ENCODE data around the gene FLVCR2. TPM values are rescaled to one million over a fixed set of nuclear protein-coding genes. Genes with fewer than 3 reads are reported as not detected.

Gene FLVCR2
- total RNA-seq, 1 donor from 2014 or later, result 3.1 TPM

- H3K9ac ChIP-seq (ENCODE audit: low read length), result no peak overlapping the region
- peaks cover 10% of the 10 kb centered on the region for H3K9me3 Mint-ChIP-seq (ENCODE audit: unreplicated experiment)
- H3K36me3 ChIP-seq (ENCODE audit: insufficient read depth, low read length), result no peaks in the 10 kb centered on the region
- H3K36me3 Mint-ChIP-seq (ENCODE audit: low read depth, unreplicated experiment), result peaks cover 4% of the 10 kb centered on the region
- peaks cover 9% of the 10 kb centered on the region for H3K27me3 Mint-ChIP-seq (ENCODE audit: low read depth, unreplicated experiment)
- peaks cover 3% of the 10 kb centered on the region for H3K4me1 Mint-ChIP-seq (ENCODE audit: low read depth, unreplicated experiment)
- no peak overlapping the region for H3K4me3 Mint-ChIP-seq (ENCODE audit: unreplicated experiment)
- H3K4me2 ChIP-seq (ENCODE audit: low read length), result no peak overlapping the region
- FAIRE-seq (no peak), DNase-seq (ENCODE audit: low read depth) (no peak)
- no peak overlapping the region for H2AFZ ChIP-seq (ENCODE audit: low read depth, low read length)
- H4K20me1 ChIP-seq (ENCODE audit: insufficient read depth, low read length), result no peaks in the 10 kb centered on the region
- no peaks in the 10 kb centered on the region for H3K9me3 ChIP-seq (ENCODE audit: insufficient read depth, low read depth, low read length)
- no peaks in the 10 kb centered on the region for H3K79me2 ChIP-seq (ENCODE audit: insufficient read depth, low read length)
- H3K27me3 ChIP-seq (ENCODE audit: insufficient read depth, low read length), result peaks cover 3% of the 10 kb centered on the region
- H3K4me1 ChIP-seq (ENCODE audit: insufficient read depth, low read length), result no peaks in the 10 kb centered on the region
- H3K4me3 ChIP-seq (ENCODE audit: insufficient read depth, low read depth, low read length), result no peak overlapping the region
- TF ChIP-seq EZH2 (IDR thresholded peaks at IDR 0.05; ENCODE audit: insufficient read depth, low read length) (no peak), CTCF (IDR thresholded peaks at IDR 0.05; ENCODE audit: insufficient read depth, low read depth, low read length) (no peak)
- H3K27ac ChIP-seq (ENCODE audit: low read depth, low read length), result no peak overlapping the region
- H3K27ac Mint-ChIP-seq (ENCODE audit: unreplicated experiment), result no peak overlapping the region
These were observed 24.1 kb downstream of the FLVCR2 start for GRCh38 chr14:75602503-75602902.

- Histone ChIP-seq H4K20me1 (ENCODE audit: insufficient read depth, low read length) (no peaks in the 10 kb centered on the region), H3K27ac (ENCODE audit: low read depth, low read length) (no peak overlapping the region), H3K27me3 (ENCODE audit: insufficient read depth, low read length) (peaks cover 3% of the 10 kb centered on the region), H3K9me3 (ENCODE audit: insufficient read depth, low read depth, low read length) (peaks cover 13% of the 10 kb centered on the region), H3K9ac (ENCODE audit: low read length) (no peak overlapping the region), H3K36me3 (ENCODE audit: insufficient read depth, low read length) (no peaks in the 10 kb centered on the region), H2AFZ (ENCODE audit: low read depth, low read length) (no peak overlapping the region), H3K4me3 (ENCODE audit: insufficient read depth, low read depth, low read length) (no peak overlapping the region), H3K4me2 (ENCODE audit: low read length) (peak overlapping the region; percentile 27), H3K4me1 (ENCODE audit: insufficient read depth, low read length) (no peaks in the 10 kb centered on the region), H3K79me2 (ENCODE audit: insufficient read depth, low read length) (no peaks in the 10 kb centered on the region)
- Mint-ChIP-seq H3K4me1 (ENCODE audit: low read depth, unreplicated experiment) (peaks cover 12% of the 10 kb centered on the region), H3K27ac (ENCODE audit: unreplicated experiment) (no peak overlapping the region), H3K9me3 (ENCODE audit: unreplicated experiment) (peaks cover 26% of the 10 kb centered on the region), H3K4me3 (ENCODE audit: unreplicated experiment) (no peak overlapping the region), H3K36me3 (ENCODE audit: low read depth, unreplicated experiment) (peaks cover 12% of the 10 kb centered on the region), H3K27me3 (ENCODE audit: low read depth, unreplicated experiment) (peaks cover 9% of the 10 kb centered on the region)
- FAIRE-seq (no peak), DNase-seq (ENCODE audit: low read depth) (peak; percentile 4)
- TF ChIP-seq CTCF (IDR thresholded peaks at IDR 0.05; ENCODE audit: insufficient read depth, low read depth, low read length) (no peak), EZH2 (IDR thresholded peaks at IDR 0.05; ENCODE audit: insufficient read depth, low read length) (no peak)
These were observed 26.8 kb downstream of the FLVCR2 start for GRCh38 chr14:75604979-75605851.

- Histone ChIP-seq H3K79me2 (ENCODE audit: insufficient read depth, low read length) (no peaks in the 10 kb centered on the region), H3K27me3 (ENCODE audit: insufficient read depth, low read length) (peaks cover 3% of the 10 kb centered on the region), H3K4me3 (ENCODE audit: insufficient read depth, low read depth, low read length) (no peak overlapping the region), H3K9ac (ENCODE audit: low read length) (no peak overlapping the region), H3K4me1 (ENCODE audit: insufficient read depth, low read length) (peaks cover 5% of the 10 kb centered on the region), H3K4me2 (ENCODE audit: low read length) (peak overlapping the region; percentile 27), H3K9me3 (ENCODE audit: insufficient read depth, low read depth, low read length) (peaks cover 13% of the 10 kb centered on the region), H3K27ac (ENCODE audit: low read depth, low read length) (no peak overlapping the region), H4K20me1 (ENCODE audit: insufficient read depth, low read length) (no peaks in the 10 kb centered on the region), H3K36me3 (ENCODE audit: insufficient read depth, low read length) (no peaks in the 10 kb centered on the region), H2AFZ (ENCODE audit: low read depth, low read length) (no peak overlapping the region)
- Mint-ChIP-seq H3K36me3 (ENCODE audit: low read depth, unreplicated experiment) (peaks cover 15% of the 10 kb centered on the region), H3K4me1 (ENCODE audit: low read depth, unreplicated experiment) (peaks cover 19% of the 10 kb centered on the region), H3K9me3 (ENCODE audit: unreplicated experiment) (peaks cover 29% of the 10 kb centered on the region), H3K27ac (ENCODE audit: unreplicated experiment) (no peak overlapping the region), H3K4me3 (ENCODE audit: unreplicated experiment) (no peak overlapping the region), H3K27me3 (ENCODE audit: low read depth, unreplicated experiment) (peaks cover 9% of the 10 kb centered on the region)
- DNase-seq (ENCODE audit: low read depth) (no peak), FAIRE-seq (no peak)
- TF ChIP-seq CTCF (IDR thresholded peaks at IDR 0.05; ENCODE audit: insufficient read depth, low read depth, low read length), result no peak
- TF ChIP-seq EZH2 (IDR thresholded peaks at IDR 0.05; ENCODE audit: insufficient read depth, low read length), result no peak
These were observed 27.5 kb downstream of the FLVCR2 start for GRCh38 chr14:75605916-75606315.
